Measurements from ENCODE around the gene ZNF761.
"Not testable (repeated sequence)": the region's sequence is repeated elsewhere in the genome, so short reads cannot be mapped to it uniquely, and the experiment has no call there.

DNA sequence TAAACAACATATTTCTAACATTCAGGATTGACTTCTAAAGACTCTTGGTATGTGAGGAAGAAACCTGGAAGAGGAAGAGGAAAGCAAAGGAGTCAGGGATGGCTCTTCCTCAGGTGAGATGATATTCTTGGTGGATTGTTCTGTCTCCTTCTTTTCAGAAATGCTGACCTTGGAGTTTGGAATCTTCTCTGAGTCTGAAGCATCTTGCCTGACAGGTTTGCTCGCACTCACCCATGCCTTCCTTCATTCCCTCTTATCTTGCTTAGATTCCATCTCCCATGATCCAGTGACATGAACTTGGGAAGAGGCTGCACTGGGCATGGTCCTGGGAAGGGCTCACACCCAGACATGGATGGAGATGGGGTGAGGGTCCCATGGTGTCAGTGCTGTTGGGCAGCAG lies 33.9 kb upstream of the ZNF761 start:
- TF ChIP-seq GATA3 (IDR thresholded peaks at IDR 0.05; ENCODE audit: borderline replicate concordance); CHD2 (IDR thresholded peaks at IDR 0.05; ENCODE audit: low read length, partially characterized antibody); RAD21 (conservative IDR thresholded peaks at IDR 0.05 in 1 of 2, IDR thresholded peaks at IDR 0.05 in 1 of 2); TP53 (CRISPR knock-in tag; IDR thresholded peaks at IDR 0.05); CTCF (IDR thresholded peaks at IDR 0.05); RCOR1 (IDR thresholded peaks at IDR 0.05; ENCODE audit: low read depth, low read length); CHD4 (IDR thresholded peaks at IDR 0.05; ENCODE audit: borderline replicate concordance); ZFP36 (IDR thresholded peaks at IDR 0.05; ENCODE audit: borderline replicate concordance, partially characterized antibody); BHLHE40 (IDR thresholded peaks at IDR 0.05; ENCODE audit: low read depth, low read length): not testable (repeated sequence)
